Ishikawa (cell line): ENCODE results near the gene PRC1.

ENCODE experiments used
- CREB1 ChIP-seq: IDR thresholded peaks from 2 replicates; pipeline ENCODE4 v1.6.1; 2012; ENCODE audit warnings: low read depth
- EP300 ChIP-seq: IDR thresholded peaks from 2 replicates; pipeline ENCODE4 v1.6.1; 2012; ENCODE audit warnings: borderline replicate concordance
- FOXM1 ChIP-seq: IDR thresholded peaks from 2 replicates; pipeline ENCODE4 v1.6.1; 2012; ENCODE audit warnings: low read depth, borderline replicate concordance
- RAD21 ChIP-seq: IDR thresholded peaks from 2 replicates; pipeline ENCODE4 v1.6.1; 2012; ENCODE audit warnings: low read depth
- TAF1 ChIP-seq: IDR thresholded peaks from 2 replicates; pipeline ENCODE4 v1.6.1; 2012; ENCODE audit warnings: low read depth, mild to moderate bottlenecking
- TCF12 ChIP-seq: IDR thresholded peaks from 2 replicates; pipeline ENCODE4 v1.6.1; 2012; ENCODE audit warnings: low read depth
- TEAD4 ChIP-seq: IDR thresholded peaks from 2 replicates; pipeline ENCODE4 v1.6.1; 2012
- YY1 ChIP-seq: IDR thresholded peaks from 2 replicates; pipeline ENCODE4 v1.6.1; 2012; ENCODE audit warnings: low read depth
- ZBTB7A ChIP-seq: IDR thresholded peaks from 2 replicates; pipeline ENCODE4 v1.6.1; 2012; ENCODE audit warnings: low read depth
- TF ChIP-seq, protein P1 (sequence below): IDR thresholded peaks from 2 replicates; pipeline ENCODE4 v1.6.1; 2012
- TF ChIP-seq, protein P2 (sequence below): IDR thresholded peaks from 2 replicates; pipeline ENCODE4 v1.6.1; 2012
- TF ChIP-seq, protein P3 (sequence below): IDR thresholded peaks from 2 replicates; pipeline ENCODE4 v1.6.1; 2012; ENCODE audit warnings: low read depth, mild to moderate bottlenecking

DNA sequence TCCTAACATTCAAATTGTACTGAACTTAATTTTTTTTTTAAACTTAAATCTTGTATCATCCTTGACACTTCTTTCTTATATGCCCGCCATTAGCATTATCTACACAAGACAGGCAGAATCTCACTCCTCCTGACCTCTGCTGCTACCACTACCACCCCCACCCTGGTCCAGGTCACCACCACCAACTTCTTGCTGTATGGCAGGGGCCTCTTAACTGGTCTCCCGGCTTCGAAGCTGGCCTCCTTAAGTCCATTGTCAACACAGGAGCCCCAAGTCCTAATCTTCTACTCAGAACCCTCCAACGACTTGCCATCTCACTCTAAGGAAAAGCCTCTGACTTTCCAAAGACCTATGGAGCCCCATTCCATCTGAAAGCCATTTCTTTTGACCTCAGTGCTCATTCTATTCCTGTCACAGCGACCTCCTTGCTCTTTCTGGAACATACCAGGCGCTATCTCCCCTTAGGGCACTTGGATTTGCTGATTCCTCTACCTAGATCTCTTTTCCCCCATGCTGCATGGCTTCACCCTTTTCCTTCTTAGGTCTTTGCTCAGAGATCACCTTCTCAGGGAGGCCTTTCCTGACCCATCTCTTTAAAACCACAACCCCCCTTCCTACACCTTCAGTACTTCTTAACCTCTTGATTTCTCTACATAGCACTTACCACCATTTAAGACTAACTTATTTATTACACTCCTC is 2.6 kb downstream of the PRC1 start:
- TF ChIP-seq YY1 (no peak), TEAD4 (no peak), RAD21 (no peak), TCF12 (no peak), EP300 (no peak), ZBTB7A (no peak), FOXM1 (no peak), CREB1 (no peak), TAF1 (no peak)
- TF ChIP-seq, protein P1, sequence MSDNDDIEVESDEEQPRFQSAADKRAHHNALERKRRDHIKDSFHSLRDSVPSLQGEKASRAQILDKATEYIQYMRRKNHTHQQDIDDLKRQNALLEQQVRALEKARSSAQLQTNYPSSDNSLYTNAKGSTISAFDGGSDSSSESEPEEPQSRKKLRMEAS, result no peak
- TF ChIP-seq, protein P2, sequence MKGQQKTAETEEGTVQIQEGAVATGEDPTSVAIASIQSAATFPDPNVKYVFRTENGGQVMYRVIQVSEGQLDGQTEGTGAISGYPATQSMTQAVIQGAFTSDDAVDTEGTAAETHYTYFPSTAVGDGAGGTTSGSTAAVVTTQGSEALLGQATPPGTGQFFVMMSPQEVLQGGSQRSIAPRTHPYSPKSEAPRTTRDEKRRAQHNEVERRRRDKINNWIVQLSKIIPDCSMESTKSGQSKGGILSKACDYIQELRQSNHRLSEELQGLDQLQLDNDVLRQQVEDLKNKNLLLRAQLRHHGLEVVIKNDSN, result no peak
- TF ChIP-seq, protein P3, sequence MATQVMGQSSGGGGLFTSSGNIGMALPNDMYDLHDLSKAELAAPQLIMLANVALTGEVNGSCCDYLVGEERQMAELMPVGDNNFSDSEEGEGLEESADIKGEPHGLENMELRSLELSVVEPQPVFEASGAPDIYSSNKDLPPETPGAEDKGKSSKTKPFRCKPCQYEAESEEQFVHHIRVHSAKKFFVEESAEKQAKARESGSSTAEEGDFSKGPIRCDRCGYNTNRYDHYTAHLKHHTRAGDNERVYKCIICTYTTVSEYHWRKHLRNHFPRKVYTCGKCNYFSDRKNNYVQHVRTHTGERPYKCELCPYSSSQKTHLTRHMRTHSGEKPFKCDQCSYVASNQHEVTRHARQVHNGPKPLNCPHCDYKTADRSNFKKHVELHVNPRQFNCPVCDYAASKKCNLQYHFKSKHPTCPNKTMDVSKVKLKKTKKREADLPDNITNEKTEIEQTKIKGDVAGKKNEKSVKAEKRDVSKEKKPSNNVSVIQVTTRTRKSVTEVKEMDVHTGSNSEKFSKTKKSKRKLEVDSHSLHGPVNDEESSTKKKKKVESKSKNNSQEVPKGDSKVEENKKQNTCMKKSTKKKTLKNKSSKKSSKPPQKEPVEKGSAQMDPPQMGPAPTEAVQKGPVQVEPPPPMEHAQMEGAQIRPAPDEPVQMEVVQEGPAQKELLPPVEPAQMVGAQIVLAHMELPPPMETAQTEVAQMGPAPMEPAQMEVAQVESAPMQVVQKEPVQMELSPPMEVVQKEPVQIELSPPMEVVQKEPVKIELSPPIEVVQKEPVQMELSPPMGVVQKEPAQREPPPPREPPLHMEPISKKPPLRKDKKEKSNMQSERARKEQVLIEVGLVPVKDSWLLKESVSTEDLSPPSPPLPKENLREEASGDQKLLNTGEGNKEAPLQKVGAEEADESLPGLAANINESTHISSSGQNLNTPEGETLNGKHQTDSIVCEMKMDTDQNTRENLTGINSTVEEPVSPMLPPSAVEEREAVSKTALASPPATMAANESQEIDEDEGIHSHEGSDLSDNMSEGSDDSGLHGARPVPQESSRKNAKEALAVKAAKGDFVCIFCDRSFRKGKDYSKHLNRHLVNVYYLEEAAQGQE, result no peak
